ENCODE measurements around the gene IGLL5.

IGLL5 gene

GRCh38 chr22:22940961-22941605 lies 53.5 kb downstream of the IGLL5 start:
- H3K36me3 ChIP-seq (ENCODE audit: control insufficient read depth, insufficient read depth, low read length), result no peaks in the 10 kb centered on the region
- peaks cover 4% of the 10 kb centered on the region for H3K27me3 ChIP-seq (ENCODE audit: control insufficient read depth, insufficient read depth, low read length)
- H3K4me1 ChIP-seq (ENCODE audit: control insufficient read depth, insufficient read depth, low read length), result no peaks in the 10 kb centered on the region
- H3K9me3 ChIP-seq (ENCODE audit: control insufficient read depth, low read length), result no peaks in the 10 kb centered on the region
- H3K9ac ChIP-seq (ENCODE audit: low read length), result no peak overlapping the region
- no peak overlapping the region for H3K4me3 ChIP-seq (ENCODE audit: low read length)

DNA sequence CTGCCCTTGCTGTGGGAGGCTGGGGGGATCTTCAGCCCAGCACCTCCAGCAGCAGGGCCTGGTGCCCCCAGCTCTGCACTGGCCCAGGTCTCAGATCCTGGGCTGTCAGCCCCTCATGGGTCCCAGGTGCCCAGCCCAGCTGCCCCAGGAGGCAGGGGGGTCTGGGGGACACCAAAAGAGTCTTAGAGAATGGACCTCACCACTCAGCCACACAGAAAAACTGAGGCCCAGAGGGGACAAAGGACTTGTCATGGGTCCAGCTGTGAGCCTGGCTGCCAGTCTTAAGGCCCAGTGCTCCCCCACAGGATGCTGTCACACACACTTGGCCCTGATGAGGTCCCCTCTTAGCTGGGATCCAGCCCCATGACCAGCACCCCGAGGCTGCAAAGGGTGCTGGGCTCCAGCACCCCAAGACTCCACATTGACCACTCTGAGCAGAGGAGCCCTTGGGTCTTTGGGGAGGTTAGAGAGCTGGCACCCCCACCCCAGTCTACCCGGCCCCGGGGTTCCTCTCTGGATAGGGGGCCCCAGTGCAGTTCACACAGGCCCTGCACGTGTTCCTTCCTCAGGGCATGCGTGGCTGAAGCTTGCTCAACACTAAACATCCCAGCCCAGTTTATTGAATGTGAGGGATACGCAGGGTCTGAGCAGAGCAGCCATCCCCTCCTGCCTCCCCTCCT lies 54.4 kb downstream of the IGLL5 start:
- H3K27me3 ChIP-seq (ENCODE audit: control insufficient read depth, insufficient read depth, low read length), result peaks cover 4% of the 10 kb centered on the region
- H3K4me3 ChIP-seq (ENCODE audit: low read length), result no peak overlapping the region
- no peaks in the 10 kb centered on the region for H3K9me3 ChIP-seq (ENCODE audit: control insufficient read depth, low read length)
- H3K4me1 ChIP-seq (ENCODE audit: control insufficient read depth, insufficient read depth, low read length), result no peaks in the 10 kb centered on the region
- H3K9ac ChIP-seq (ENCODE audit: low read length), result no peak overlapping the region
- H3K36me3 ChIP-seq (ENCODE audit: control insufficient read depth, insufficient read depth, low read length), result no peaks in the 10 kb centered on the region

DNA sequence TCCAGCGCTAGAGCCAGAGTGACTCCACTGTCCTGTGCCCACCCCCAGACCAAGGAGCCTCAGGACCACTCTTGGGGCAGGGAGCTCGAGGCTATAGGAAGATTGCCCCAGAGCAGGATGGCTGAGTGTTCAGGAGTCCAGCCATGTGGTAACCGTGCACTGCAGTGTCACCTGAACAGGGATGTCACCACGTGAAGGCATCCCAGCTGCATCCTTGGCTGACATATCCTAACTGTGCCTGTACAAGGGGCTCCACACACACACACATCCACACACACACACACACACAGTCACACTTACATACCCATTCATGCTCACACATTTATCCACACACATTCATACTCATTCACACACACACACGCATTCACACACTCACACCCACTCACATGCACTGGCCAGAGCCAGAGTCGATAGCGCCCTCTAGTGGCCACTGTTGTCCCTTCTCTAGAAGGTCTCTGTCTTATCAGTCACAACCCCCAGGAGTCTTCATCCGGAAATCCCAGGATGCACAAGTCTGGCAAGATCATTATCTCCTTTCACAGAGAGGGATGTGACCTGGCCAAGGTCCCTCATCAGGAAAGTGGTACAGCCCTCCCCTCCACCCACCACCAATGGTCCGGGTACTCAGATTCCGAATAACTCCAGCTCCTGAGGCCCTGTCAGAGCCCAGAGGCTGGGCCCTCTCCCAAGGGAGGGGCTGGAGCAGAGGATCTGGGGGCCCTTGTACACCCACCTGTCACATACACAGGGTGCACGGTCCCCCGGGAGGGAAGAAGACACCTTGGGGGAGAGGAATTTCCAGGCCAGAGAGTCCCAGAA lies 55.1 kb downstream of the IGLL5 start:
- H3K4me1 ChIP-seq (ENCODE audit: control insufficient read depth, insufficient read depth, low read length), result no peaks in the 10 kb centered on the region
- no peak overlapping the region for H3K4me3 ChIP-seq (ENCODE audit: low read length)
- no peaks in the 10 kb centered on the region for H3K36me3 ChIP-seq (ENCODE audit: control insufficient read depth, insufficient read depth, low read length)
- H3K27me3 ChIP-seq (ENCODE audit: control insufficient read depth, insufficient read depth, low read length), result peaks cover 4% of the 10 kb centered on the region
- no peak overlapping the region for H3K9ac ChIP-seq (ENCODE audit: low read length)
- H3K9me3 ChIP-seq (ENCODE audit: control insufficient read depth, low read length), result no peaks in the 10 kb centered on the region

GRCh38 chr22:22943521-22944267 lies 56.1 kb downstream of the IGLL5 start:
- no peak overlapping the region for H3K4me3 ChIP-seq (ENCODE audit: low read length)
- H3K9ac ChIP-seq (ENCODE audit: low read length), result no peak overlapping the region
- no peaks in the 10 kb centered on the region for H3K36me3 ChIP-seq (ENCODE audit: control insufficient read depth, insufficient read depth, low read length)
- peaks cover 4% of the 10 kb centered on the region for H3K27me3 ChIP-seq (ENCODE audit: control insufficient read depth, insufficient read depth, low read length)
- H3K9me3 ChIP-seq (ENCODE audit: control insufficient read depth, low read length), result no peaks in the 10 kb centered on the region
- H3K4me1 ChIP-seq (ENCODE audit: control insufficient read depth, insufficient read depth, low read length), result no peaks in the 10 kb centered on the region

DNA sequence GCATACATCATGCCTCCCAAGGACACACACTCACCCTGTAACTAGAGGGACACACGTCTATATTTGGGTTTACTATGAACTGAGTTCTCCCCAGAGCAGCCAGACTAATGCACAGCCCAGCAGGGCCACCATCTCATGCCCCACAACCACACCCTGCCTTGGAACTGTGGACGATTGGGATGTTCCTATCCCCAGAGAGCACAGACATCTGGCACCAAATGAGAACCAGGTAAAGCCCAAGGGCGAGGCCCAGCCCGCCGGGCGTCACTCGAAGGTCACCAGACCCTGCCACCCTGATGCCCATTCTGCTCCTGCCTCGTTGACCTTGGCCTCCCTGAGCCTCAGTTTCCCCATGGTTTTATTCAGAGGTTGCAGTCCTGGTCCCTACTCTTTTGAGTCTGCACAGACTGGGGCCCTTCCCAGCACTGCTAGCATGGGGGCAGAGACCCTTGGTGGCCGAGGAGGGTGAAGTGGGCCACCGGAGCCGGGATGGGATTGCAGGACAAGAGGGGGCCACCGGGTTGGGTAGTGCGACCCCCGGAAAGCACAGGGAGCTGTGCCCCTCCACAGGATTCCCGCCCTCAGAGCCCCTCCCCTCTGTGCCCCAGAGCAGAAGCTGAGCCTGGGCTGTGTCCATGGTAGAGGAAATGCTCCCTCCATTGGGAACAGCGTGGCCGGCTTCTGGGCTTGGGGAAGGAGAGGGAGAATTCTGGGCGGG lies 56.8 kb downstream of the IGLL5 start:
- peaks cover 4% of the 10 kb centered on the region for H3K27me3 ChIP-seq (ENCODE audit: control insufficient read depth, insufficient read depth, low read length)
- H3K9ac ChIP-seq (ENCODE audit: low read length), result no peak overlapping the region
- no peaks in the 10 kb centered on the region for H3K4me1 ChIP-seq (ENCODE audit: control insufficient read depth, insufficient read depth, low read length)
- H3K36me3 ChIP-seq (ENCODE audit: control insufficient read depth, insufficient read depth, low read length), result no peaks in the 10 kb centered on the region
- H3K9me3 ChIP-seq (ENCODE audit: control insufficient read depth, low read length), result no peaks in the 10 kb centered on the region
- no peak overlapping the region for H3K4me3 ChIP-seq (ENCODE audit: low read length)

DNA sequence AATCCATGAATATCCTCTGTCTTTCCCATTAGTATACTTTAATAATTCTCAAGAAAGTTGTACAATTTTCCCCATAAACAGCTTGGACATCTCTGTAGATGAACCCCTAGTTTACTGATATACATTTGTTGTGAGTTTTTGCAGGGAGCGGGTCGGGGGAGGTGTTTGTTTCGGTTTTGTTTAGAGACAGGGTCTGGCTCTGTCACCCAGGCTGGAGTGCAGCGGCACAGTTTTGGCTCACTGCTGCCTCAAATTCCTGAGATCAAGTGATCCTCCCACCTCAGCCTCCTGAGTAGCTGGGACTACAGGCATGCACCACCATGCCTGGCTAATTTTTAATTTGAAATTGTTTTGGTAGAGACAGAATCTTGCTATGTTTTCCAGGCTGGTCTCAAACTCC lies 57.6 kb downstream of the IGLL5 start:
- peaks cover 4% of the 10 kb centered on the region for H3K27me3 ChIP-seq (ENCODE audit: control insufficient read depth, insufficient read depth, low read length)

More for the DNA sequence above, 57.6 kb downstream of the IGLL5 start:
- Histone ChIP-seq H3K9me3 (ENCODE audit: control insufficient read depth, low read length) (no peaks in the 10 kb centered on the region), H3K4me1 (ENCODE audit: control insufficient read depth, insufficient read depth, low read length) (no peaks in the 10 kb centered on the region), H3K36me3 (ENCODE audit: control insufficient read depth, insufficient read depth, low read length) (no peaks in the 10 kb centered on the region), H3K4me3 (ENCODE audit: low read length) (no peak overlapping the region), H3K9ac (ENCODE audit: low read length) (no peak overlapping the region)

Data from mucosa of stomach (tissue), 1 donor.